BLaER1 treated with 17β-estradiol and CSF1 and Interleukin-3, amounts not matched to agents 10 nM and 100 nM (cell line): ENCODE measurements around the gene TMEM174.

Source experiments
- H3K27ac ChIP-seq, 11 experiments: shearing (Covaris generic); formaldehyde crosslinking; 2 replicates each; pipeline ENCODE4 v1.8.1; 2022
- H3K27me3 ChIP-seq, 11 experiments: shearing (Covaris generic); formaldehyde crosslinking; 2 replicates each; pipeline ENCODE4 v1.8.1; 2022
- H3K36me3 ChIP-seq, 11 experiments: shearing (Covaris generic); formaldehyde crosslinking; 2 replicates each; pipeline ENCODE4 v1.8.1; 2022
- H3K4me1 ChIP-seq, 10 experiments: shearing (Covaris generic); formaldehyde crosslinking; 2 replicates each; pipeline ENCODE4 v1.8.1; 2022
- H3K4me2 ChIP-seq, 11 experiments: shearing (Covaris generic); formaldehyde crosslinking; 2 replicates each; pipeline ENCODE4 v1.8.1; 2022
- H3K4me3 ChIP-seq, 10 experiments: shearing (Covaris generic); formaldehyde crosslinking; 2 replicates each; pipeline ENCODE4 v1.8.1; 2022
- H3K9ac ChIP-seq, 11 experiments: shearing (Covaris generic); formaldehyde crosslinking; 2 replicates each; pipeline ENCODE4 v1.8.1; 2022
- H3K9me3 ChIP-seq, 11 experiments: shearing (Covaris generic); formaldehyde crosslinking; replicated peaks in 1 of 11; 2 replicates each; pipeline ENCODE4 v1.8.1; 2022
- H4K20me1 ChIP-seq, 11 experiments: shearing (Covaris generic); formaldehyde crosslinking; 2 replicates each; pipeline ENCODE4 v1.8.1; 2022
- Cebpa-rat ChIP-seq, 11 experiments: shearing (Covaris generic); IDR thresholded peaks; 2 replicates each; pipeline ENCODE4 v1.8.1; 2022

TMEM174 gene

GRCh38 chr5:73179730-73180129 lies 6.7 kb downstream of the TMEM174 start:
- peaks cover 0 to 73% (median 0%) of the 10 kb centered on the region in 11 experiments; a peak in 8 of 22 replicates for H3K27me3 ChIP-seq
- no peak overlapping the region for H3K9ac ChIP-seq
- TF ChIP-seq Cebpa-rat (IDR thresholded peaks at IDR 0.05), result no peak
- H4K20me1 ChIP-seq, result 0 out of 22 replicates have a peak, but pooled peaks cover 0 to 9% (median 0%) of the 10 kb centered on the region in 11 experiments
- no peak overlapping the region for H3K4me3 ChIP-seq
- no peaks in the 10 kb centered on the region for H3K36me3 ChIP-seq
- no peak overlapping the region for H3K27ac ChIP-seq
- peak overlapping the region in 8 of 11 experiments; percentile 3 to 74 (median 58); a peak in 13 of 22 replicates for H3K4me2 ChIP-seq
- peaks cover 0 to 9% (median 6%) of the 10 kb centered on the region in 11 experiments; a peak in 15 of 22 replicates for H3K9me3 ChIP-seq
- peaks cover 0 to 16% (median 7%) of the 10 kb centered on the region in 10 experiments; a peak in 11 of 20 replicates for H3K4me1 ChIP-seq

GRCh38 chr5:73180566-73180965 lies 7.6 kb downstream of the TMEM174 start:
- Histone ChIP-seq H3K27me3 (peaks cover 0 to 65% (median 0%) of the 10 kb centered on the region in 11 experiments; a peak in 8 of 22 replicates), H3K4me3 (no peak overlapping the region), H3K36me3 (no peaks in the 10 kb centered on the region), H3K9me3 (peaks cover 7 to 17% (median 13%) of the 10 kb centered on the region in 11 experiments; a peak in 21 of 22 replicates), H3K4me1 (peaks cover 0 to 16% (median 7%) of the 10 kb centered on the region in 10 experiments; a peak in 11 of 20 replicates), H3K9ac (no peak overlapping the region), H3K27ac (no peak overlapping the region), H3K4me2 (peak overlapping the region in 4 of 11 experiments; percentile 61 to 74 (median 64); a peak in 6 of 22 replicates), H4K20me1 (0 out of 22 replicates have a peak, but pooled peaks cover 0 to 9% (median 0%) of the 10 kb centered on the region in 11 experiments)
- no peak for TF ChIP-seq Cebpa-rat (IDR thresholded peaks at IDR 0.05)

DNA sequence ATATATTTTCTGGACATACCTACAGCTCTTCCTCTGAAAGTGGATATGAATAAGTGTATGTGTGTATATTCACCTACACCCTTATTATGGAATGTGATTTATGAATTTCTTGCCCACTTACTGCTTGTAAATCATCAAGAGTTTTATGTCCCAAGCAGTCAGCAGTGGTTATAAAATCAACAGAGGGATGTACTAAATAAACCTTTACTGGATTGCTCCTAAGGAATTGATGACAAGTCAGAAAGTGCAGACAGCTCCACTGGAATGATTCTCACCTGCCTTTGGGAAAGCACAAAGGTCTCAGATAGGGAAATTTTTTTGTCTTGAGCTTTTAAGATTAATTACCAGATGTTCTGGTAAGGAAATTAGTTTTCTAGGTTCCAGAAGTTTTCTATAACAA lies 9.3 kb downstream of the TMEM174 start:
- H3K4me3 ChIP-seq, result no peak overlapping the region

DNA sequence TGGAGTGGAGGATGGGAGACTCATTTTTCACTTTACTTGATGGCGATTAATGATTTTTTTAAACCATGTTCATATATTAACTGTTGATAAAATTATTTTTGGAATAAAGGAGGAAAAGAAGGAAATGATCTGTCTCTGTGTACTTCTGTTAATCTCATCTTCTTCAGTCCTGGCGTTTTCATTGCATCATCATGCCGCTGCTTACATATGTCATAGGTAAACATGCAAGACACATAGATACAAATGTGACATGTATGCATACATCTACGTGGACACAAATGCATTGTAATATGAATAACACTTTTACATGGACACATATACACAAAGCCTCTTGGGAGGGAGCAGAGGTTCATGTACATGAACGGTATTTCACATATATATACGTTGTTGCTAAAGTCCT lies 10.0 kb downstream of the TMEM174 start:
- Histone ChIP-seq H3K4me1 (peaks cover 0 to 16% (median 7%) of the 10 kb centered on the region in 10 experiments; a peak in 11 of 20 replicates), H3K27ac (no peak overlapping the region), H3K4me3 (no peak overlapping the region), H3K4me2 (no peak overlapping the region), H3K9me3 (peaks cover 11 to 19% (median 13%) of the 10 kb centered on the region in 11 experiments; a peak in 21 of 22 replicates), H3K27me3 (peaks cover 0 to 41% (median 0%) of the 10 kb centered on the region in 11 experiments; a peak in 6 of 22 replicates), H4K20me1 (no peaks in the 10 kb centered on the region), H3K36me3 (no peaks in the 10 kb centered on the region), H3K9ac (no peak overlapping the region)
- no peak for TF ChIP-seq Cebpa-rat (IDR thresholded peaks at IDR 0.05)

More for the DNA sequence above, 9.3 kb downstream of the TMEM174 start:
- Histone ChIP-seq H3K36me3 (no peaks in the 10 kb centered on the region), H3K27ac (no peak overlapping the region), H3K9ac (no peak overlapping the region), H4K20me1 (no peaks in the 10 kb centered on the region), H3K9me3 (peaks cover 11 to 19% (median 13%) of the 10 kb centered on the region in 11 experiments; a peak in 21 of 22 replicates), H3K4me2 (no peak overlapping the region), H3K4me1 (peaks cover 0 to 16% (median 7%) of the 10 kb centered on the region in 10 experiments; a peak in 11 of 20 replicates), H3K27me3 (peaks cover 0 to 48% (median 0%) of the 10 kb centered on the region in 11 experiments; a peak in 7 of 22 replicates)
- TF ChIP-seq Cebpa-rat (IDR thresholded peaks at IDR 0.05), result no peak

DNA sequence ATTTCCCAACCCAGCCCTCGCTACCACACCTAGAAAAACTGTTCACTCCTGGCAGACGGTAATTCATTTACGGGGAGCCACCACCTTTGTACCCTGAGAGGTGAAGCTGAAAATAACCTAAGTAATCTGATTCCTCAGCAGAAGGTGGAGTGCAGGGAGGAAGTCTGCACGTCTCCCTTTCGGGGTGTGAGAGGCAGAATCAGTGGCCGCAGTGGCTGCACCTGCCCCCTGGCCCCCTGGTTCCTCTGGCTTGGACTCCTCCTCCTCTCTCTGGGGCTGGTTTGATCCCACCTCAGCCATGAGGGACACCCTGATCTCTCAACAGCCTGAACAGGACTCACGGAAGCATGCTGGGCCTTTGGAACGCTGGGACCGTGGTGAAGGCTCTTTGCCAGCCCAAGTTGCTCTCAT lies 10.5 kb downstream of the TMEM174 start:
- Histone ChIP-seq H4K20me1 (no peaks in the 10 kb centered on the region), H3K9me3 (peaks cover 11 to 19% (median 13%) of the 10 kb centered on the region in 11 experiments; a peak in 21 of 22 replicates), H3K4me3 (no peak overlapping the region), H3K36me3 (no peaks in the 10 kb centered on the region), H3K27ac (no peak overlapping the region), H3K4me1 (peaks cover 0 to 16% (median 7%) of the 10 kb centered on the region in 10 experiments; a peak in 11 of 20 replicates), H3K4me2 (no peak overlapping the region), H3K27me3 (peaks cover 0 to 36% (median 0%) of the 10 kb centered on the region in 11 experiments; a peak in 6 of 22 replicates), H3K9ac (no peak overlapping the region)
- no peak for TF ChIP-seq Cebpa-rat (IDR thresholded peaks at IDR 0.05)

DNA sequence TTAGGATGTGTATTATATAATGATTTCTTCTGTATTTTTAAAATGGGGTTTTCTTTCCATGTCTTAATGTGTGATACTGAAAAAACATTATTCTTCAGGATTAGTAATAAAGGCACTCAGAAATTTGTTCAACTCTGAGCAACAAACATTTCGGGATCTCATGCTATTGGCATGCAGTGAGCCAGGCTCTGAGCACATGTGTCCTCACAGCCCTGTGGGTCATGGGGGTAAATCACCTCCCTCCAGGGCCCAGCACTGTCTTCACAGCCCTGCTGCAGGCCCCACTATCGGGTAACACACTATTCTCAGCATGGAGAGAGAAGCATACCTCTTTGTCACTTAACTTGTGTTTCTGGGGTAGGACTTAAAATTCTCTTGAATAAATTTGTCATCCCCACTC lies 14.0 kb downstream of the TMEM174 start:
- Histone ChIP-seq H4K20me1 (no peaks in the 10 kb centered on the region), H3K27me3 (peaks cover 0 to 22% (median 0%) of the 10 kb centered on the region in 11 experiments; a peak in 5 of 22 replicates), H3K27ac (no peak overlapping the region), H3K4me1 (no peaks in the 10 kb centered on the region), H3K4me3 (no peak overlapping the region), H3K36me3 (no peaks in the 10 kb centered on the region), H3K9ac (no peak overlapping the region), H3K4me2 (no peak overlapping the region), H3K9me3 (peaks cover 11 to 19% (median 13%) of the 10 kb centered on the region in 11 experiments; a peak in 21 of 22 replicates)
- TF ChIP-seq Cebpa-rat (IDR thresholded peaks at IDR 0.05), result no peak

GRCh38 chr5:73188764-73189531 lies 16.0 kb downstream of the TMEM174 start:
- H3K9me3 ChIP-seq, result peaks cover 11 to 18% (median 13%) of the 10 kb centered on the region in 11 experiments; a peak in 21 of 22 replicates
- TF ChIP-seq Cebpa-rat (IDR thresholded peaks at IDR 0.05), result no peak
- H3K27ac ChIP-seq, result no peak overlapping the region
- no peak overlapping the region for H3K4me2 ChIP-seq
- H3K4me3 ChIP-seq, result no peak overlapping the region
- H3K4me1 ChIP-seq, result no peaks in the 10 kb centered on the region
- no peak overlapping the region for H3K9ac ChIP-seq
- peaks cover 0 to 22% (median 0%) of the 10 kb centered on the region in 11 experiments; a peak in 3 of 22 replicates for H3K27me3 ChIP-seq
- no peaks in the 10 kb centered on the region for H4K20me1 ChIP-seq
- no peaks in the 10 kb centered on the region for H3K36me3 ChIP-seq

DNA sequence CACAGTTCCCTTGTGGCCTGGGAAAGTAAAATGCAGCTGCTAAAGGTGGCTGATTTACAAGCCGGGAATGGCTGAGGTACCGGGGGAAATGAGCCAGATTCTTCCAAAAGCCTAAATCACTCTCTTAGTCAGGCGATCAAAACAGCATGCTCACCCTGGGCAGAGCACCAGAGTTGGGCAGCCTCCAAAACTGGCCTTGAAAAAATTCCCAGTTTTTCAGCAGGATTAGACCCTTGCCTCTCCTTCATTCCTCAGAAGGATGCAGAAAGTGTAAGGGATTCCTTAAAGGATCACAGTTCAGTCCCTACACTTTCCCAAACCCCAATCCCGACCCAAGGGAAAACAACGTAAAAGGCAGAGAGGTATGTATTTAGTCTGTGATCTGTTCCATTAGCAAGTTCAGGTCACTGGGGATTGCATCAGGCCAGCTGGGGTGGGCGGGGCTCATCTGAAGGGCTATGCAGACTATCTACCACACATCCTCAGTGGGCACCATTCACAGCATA lies 16.9 kb downstream of the TMEM174 start:
- Histone ChIP-seq H3K9me3 (peaks cover 5 to 10% (median 6%) of the 10 kb centered on the region in 11 experiments; a peak in 19 of 22 replicates), H3K4me3 (no peak overlapping the region), H4K20me1 (no peaks in the 10 kb centered on the region), H3K9ac (no peak overlapping the region), H3K27ac (no peak overlapping the region), H3K36me3 (no peaks in the 10 kb centered on the region), H3K27me3 (peaks cover 0 to 21% (median 0%) of the 10 kb centered on the region in 11 experiments; a peak in 3 of 22 replicates), H3K4me1 (no peaks in the 10 kb centered on the region), H3K4me2 (no peak overlapping the region)
- no peak for TF ChIP-seq Cebpa-rat (IDR thresholded peaks at IDR 0.05)

GRCh38 chr5:73192370-73192769 lies 19.4 kb downstream of the TMEM174 start:
- Histone ChIP-seq H3K4me1 (no peaks in the 10 kb centered on the region), H3K9me3 (no peaks in the 10 kb centered on the region), H3K4me2 (no peak overlapping the region), H3K27ac (no peak overlapping the region), H3K9ac (no peak overlapping the region), H3K36me3 (no peaks in the 10 kb centered on the region), H4K20me1 (no peaks in the 10 kb centered on the region), H3K4me3 (no peak overlapping the region), H3K27me3 (peaks cover 0 to 30% (median 0%) of the 10 kb centered on the region in 11 experiments; a peak in 4 of 22 replicates)
- no peak for TF ChIP-seq Cebpa-rat (IDR thresholded peaks at IDR 0.05)
